GM23338 (cell line): ENCODE measurements around the gene CLN6. TPM values are rescaled to one million over a fixed set of nuclear protein-coding genes. Genes with fewer than 3 reads are reported as not detected.

Source experiments
- ATAC-seq: fragments of 200-7000 bp; cut with Tn5 transposase; 3 replicates; pipeline ENCODE4 v1.9.1; 2020
- DNase-seq: peaks from one replicate; pipeline ENCODE4 v3.0.0-alpha.2; 2015; ENCODE audit warnings: low spot score
- H2AFZ ChIP-seq: fragments of 200-600 bp; sonication (generic); 2 replicates; pipeline ENCODE4 v1.8.0; 2016; ENCODE audit warnings: antibody characterized with exemption, mild to moderate bottlenecking, moderate library complexity
- H3F3A ChIP-seq: fragments of 200-600 bp; sonication (generic); replicated peaks from 2 replicates; pipeline ENCODE4 v1.8.0; 2017; ENCODE audit warnings: antibody characterized with exemption, mixed run types, low read depth
- H3K27ac ChIP-seq: fragments of 200-600 bp; sonication (generic); 2 replicates; pipeline ENCODE4 v1.6.1; 2016; ENCODE audit warnings: low read depth
- H3K27me3 ChIP-seq: fragments of 200-600 bp; sonication (generic); 2 replicates; pipeline ENCODE4 v1.8.0; 2016; ENCODE audit warnings: mild to moderate bottlenecking, mixed run types, moderate library complexity; ENCODE audit not compliant: insufficient read depth
- H3K36me3 ChIP-seq: fragments of 200-600 bp; sonication (generic); 2 replicates; pipeline ENCODE4 v1.8.0; 2016; ENCODE audit warnings: mild to moderate bottlenecking; ENCODE audit not compliant: insufficient read depth
- H3K4me1 ChIP-seq: fragments of 200-600 bp; sonication (generic); 2 replicates; pipeline ENCODE4 v1.8.0; 2016; ENCODE audit warnings: mild to moderate bottlenecking, moderate library complexity; ENCODE audit not compliant: insufficient read depth
- H3K4me2 ChIP-seq: fragments of 200-600 bp; sonication (generic); 2 replicates; pipeline ENCODE4 v1.7.1; 2017; ENCODE audit warnings: mixed run types
- H3K4me3 ChIP-seq: fragments of 200-600 bp; sonication (generic); 2 replicates; pipeline ENCODE4 v1.6.1; 2016; ENCODE audit warnings: mixed run types
- H3K79me2 ChIP-seq: fragments of 200-600 bp; sonication (generic); replicated peaks from 2 replicates; pipeline ENCODE4 v1.8.0; 2017; ENCODE audit warnings: mild to moderate bottlenecking; ENCODE audit not compliant: insufficient read depth
- H3K9me2 ChIP-seq: fragments of 200-600 bp; sonication (generic); 2 replicates; pipeline ENCODE4 v1.8.0; 2017; ENCODE audit not compliant: insufficient read depth
- H4K20me1 ChIP-seq: fragments of 200-600 bp; sonication (generic); replicated peaks from 2 replicates; pipeline ENCODE4 v1.8.0; 2017; ENCODE audit warnings: mild to moderate bottlenecking; ENCODE audit not compliant: insufficient read depth
- H3K27ac Mint-ChIP-seq: 2 replicates; pipeline ENCODE4 v1.8.0; 2020; ENCODE audit warnings: inconsistent platforms, mild to moderate bottlenecking, moderate library complexity, mixed read lengths
- H3K27me3 Mint-ChIP-seq: 3 replicates; pipeline ENCODE4 v1.8.0; 2022; ENCODE audit warnings: low read depth, mild to moderate bottlenecking, moderate library complexity, mixed read lengths, inconsistent platforms; ENCODE audit not compliant: insufficient read depth, poor library complexity
- H3K36me3 Mint-ChIP-seq: 3 replicates; pipeline ENCODE4 v1.8.0; 2021; ENCODE audit warnings: low read depth, mild to moderate bottlenecking, inconsistent platforms, moderate library complexity, mixed read lengths
- H3K4me1 Mint-ChIP-seq: 3 replicates; pipeline ENCODE4 v1.8.0; 2020; ENCODE audit warnings: mild to moderate bottlenecking, inconsistent platforms, mixed read lengths
- H3K4me3 Mint-ChIP-seq: 3 replicates; pipeline ENCODE4 v1.8.0; 2021; ENCODE audit warnings: moderate library complexity, mild to moderate bottlenecking, inconsistent platforms, mixed read lengths
- H3K9me3 Mint-ChIP-seq: 3 replicates; pipeline ENCODE4 v1.8.0; 2020; ENCODE audit warnings: moderate library complexity, mild to moderate bottlenecking, inconsistent platforms, mixed read lengths
- CREB1 ChIP-seq: fragments of 250-450 bp; sonication (Bioruptor Pico); IDR thresholded peaks from 2 replicates; pipeline ENCODE4 v1.5.0; 2020; ENCODE audit warnings: low read depth, mild to moderate bottlenecking, moderate library complexity
- EZH2phosphoT487 ChIP-seq: fragments of 200-600 bp; sonication (generic); IDR thresholded peaks from one replicate; pipeline ENCODE4 v1.8.1; 2018; ENCODE audit warnings: antibody characterized with exemption; ENCODE audit not compliant: unreplicated experiment
- JUNB ChIP-seq: IDR thresholded peaks from one replicate; pipeline ENCODE4 v1.6.1; 2016; ENCODE audit warnings: antibody characterized with exemption; ENCODE audit not compliant: unreplicated experiment
- NANOG ChIP-seq: IDR thresholded peaks from 2 replicates; pipeline ENCODE4 v1.6.1; 2016; ENCODE audit warnings: antibody characterized with exemption, borderline replicate concordance
- POLR2AphosphoS5 ChIP-seq: IDR thresholded peaks from 2 replicates; pipeline ENCODE4 v1.6.1; 2016; ENCODE audit warnings: antibody characterized with exemption, low read depth
- STAT1 ChIP-seq: IDR thresholded peaks from one replicate; pipeline ENCODE4 v1.6.1; 2016; ENCODE audit warnings: antibody characterized with exemption; ENCODE audit not compliant: unreplicated experiment
- ZNF114 ChIP-seq: fragments of 250-450 bp; sonication (Bioruptor Pico); IDR thresholded peaks from 2 replicates; pipeline ENCODE4 v1.5.0; 2020; ENCODE audit warnings: mild to moderate bottlenecking, moderate library complexity
- ZNF331 ChIP-seq: fragments of 250-450 bp; sonication (Bioruptor Pico); IDR thresholded peaks from 2 replicates; pipeline ENCODE4 v1.5.0; 2020; ENCODE audit warnings: low read depth, mild to moderate bottlenecking, moderate library complexity
- polyA plus RNA-seq: library from polyadenylated mRNA; unstranded; fragments of >200 nt; fragmentation: Nextera tagmentation; extraction: Ambion mirVana; gene quantifications from 2 replicates; pipeline ENCODE4 v1.2.1, GENCODE V29; 2016
- total RNA-seq: library from RNA; depleted of rRNA; stranded (reverse); fragments of >200 nt; shearing (Covaris generic); gene quantifications from 2 replicates; pipeline ENCODE4 v1.2.3, GENCODE V29; 2014
- TF ChIP-seq, protein P1 (sequence below): fragments of 250-450 bp; sonication (Bioruptor Pico); IDR thresholded peaks from 2 replicates; pipeline ENCODE4 v1.5.0; 2020; ENCODE audit warnings: mild to moderate bottlenecking, moderate library complexity
- TF ChIP-seq, protein P2 (sequence below): IDR thresholded peaks from one replicate; pipeline ENCODE4 v1.6.1; 2018; ENCODE audit warnings: antibody characterized with exemption; ENCODE audit not compliant: unreplicated experiment
- TF ChIP-seq, protein P3 (sequence below), 2 experiments: fragments of 200-600 bp in 1 of 2; sonication (generic) in 1 of 2; conservative IDR thresholded peaks; 2 replicates each; pipeline versions ENCODE4 v1.5.1 to v1.6.1; 2016 to 2017; ENCODE audit warnings: antibody characterized with exemption in 2 of 2, low read depth in 2 of 2, mild to moderate bottlenecking in 2 of 2, moderate library complexity in 1 of 2

Gene CLN6
- total and polyA plus RNA-seq, 2 experiments from 2014 or later = 20.7 to 69.5 TPM

- TF ChIP-seq, protein P1, sequence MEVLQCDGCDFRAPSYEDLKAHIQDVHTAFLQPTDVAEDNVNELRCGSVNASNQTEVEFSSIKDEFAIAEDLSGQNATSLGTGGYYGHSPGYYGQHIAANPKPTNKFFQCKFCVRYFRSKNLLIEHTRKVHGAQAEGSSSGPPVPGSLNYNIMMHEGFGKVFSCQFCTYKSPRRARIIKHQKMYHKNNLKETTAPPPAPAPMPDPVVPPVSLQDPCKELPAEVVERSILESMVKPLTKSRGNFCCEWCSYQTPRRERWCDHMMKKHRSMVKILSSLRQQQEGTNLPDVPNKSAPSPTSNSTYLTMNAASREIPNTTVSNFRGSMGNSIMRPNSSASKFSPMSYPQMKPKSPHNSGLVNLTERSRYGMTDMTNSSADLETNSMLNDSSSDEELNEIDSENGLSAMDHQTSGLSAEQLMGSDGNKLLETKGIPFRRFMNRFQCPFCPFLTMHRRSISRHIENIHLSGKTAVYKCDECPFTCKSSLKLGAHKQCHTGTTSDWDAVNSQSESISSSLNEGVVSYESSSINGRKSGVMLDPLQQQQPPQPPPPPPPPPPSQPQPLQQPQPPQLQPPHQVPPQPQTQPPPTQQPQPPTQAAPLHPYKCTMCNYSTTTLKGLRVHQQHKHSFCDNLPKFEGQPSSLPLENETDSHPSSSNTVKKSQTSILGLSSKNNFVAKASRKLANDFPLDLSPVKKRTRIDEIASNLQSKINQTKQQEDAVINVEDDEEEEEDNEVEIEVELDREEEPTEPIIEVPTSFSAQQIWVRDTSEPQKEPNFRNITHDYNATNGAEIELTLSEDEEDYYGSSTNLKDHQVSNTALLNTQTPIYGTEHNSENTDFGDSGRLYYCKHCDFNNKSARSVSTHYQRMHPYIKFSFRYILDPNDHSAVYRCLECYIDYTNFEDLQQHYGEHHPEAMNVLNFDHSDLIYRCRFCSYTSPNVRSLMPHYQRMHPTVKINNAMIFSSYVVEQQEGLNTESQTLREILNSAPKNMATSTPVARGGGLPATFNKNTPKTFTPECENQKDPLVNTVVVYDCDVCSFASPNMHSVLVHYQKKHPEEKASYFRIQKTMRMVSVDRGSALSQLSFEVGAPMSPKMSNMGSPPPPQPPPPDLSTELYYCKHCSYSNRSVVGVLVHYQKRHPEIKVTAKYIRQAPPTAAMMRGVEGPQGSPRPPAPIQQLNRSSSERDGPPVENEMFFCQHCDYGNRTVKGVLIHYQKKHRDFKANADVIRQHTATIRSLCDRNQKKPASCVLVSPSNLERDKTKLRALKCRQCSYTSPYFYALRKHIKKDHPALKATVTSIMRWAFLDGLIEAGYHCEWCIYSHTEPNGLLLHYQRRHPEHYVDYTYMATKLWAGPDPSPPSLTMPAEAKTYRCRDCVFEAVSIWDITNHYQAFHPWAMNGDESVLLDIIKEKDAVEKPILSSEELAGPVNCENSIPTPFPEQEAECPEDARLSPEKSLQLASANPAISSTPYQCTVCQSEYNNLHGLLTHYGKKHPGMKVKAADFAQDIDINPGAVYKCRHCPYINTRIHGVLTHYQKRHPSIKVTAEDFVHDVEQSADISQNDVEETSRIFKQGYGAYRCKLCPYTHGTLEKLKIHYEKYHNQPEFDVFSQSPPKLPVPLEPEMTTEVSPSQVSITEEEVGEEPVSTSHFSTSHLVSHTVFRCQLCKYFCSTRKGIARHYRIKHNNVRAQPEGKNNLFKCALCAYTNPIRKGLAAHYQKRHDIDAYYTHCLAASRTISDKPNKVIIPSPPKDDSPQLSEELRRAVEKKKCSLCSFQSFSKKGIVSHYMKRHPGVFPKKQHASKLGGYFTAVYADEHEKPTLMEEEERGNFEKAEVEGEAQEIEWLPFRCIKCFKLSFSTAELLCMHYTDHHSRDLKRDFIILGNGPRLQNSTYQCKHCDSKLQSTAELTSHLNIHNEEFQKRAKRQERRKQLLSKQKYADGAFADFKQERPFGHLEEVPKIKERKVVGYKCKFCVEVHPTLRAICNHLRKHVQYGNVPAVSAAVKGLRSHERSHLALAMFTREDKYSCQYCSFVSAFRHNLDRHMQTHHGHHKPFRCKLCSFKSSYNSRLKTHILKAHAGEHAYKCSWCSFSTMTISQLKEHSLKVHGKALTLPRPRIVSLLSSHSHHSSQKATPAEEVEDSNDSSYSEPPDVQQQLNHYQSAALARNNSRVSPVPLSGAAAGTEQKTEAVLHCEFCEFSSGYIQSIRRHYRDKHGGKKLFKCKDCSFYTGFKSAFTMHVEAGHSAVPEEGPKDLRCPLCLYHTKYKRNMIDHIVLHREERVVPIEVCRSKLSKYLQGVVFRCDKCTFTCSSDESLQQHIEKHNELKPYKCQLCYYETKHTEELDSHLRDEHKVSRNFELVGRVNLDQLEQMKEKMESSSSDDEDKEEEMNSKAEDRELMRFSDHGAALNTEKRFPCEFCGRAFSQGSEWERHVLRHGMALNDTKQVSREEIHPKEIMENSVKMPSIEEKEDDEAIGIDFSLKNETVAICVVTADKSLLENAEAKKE = no peak
- TF ChIP-seq ZNF114 = no peak
- TF ChIP-seq, protein P2, sequence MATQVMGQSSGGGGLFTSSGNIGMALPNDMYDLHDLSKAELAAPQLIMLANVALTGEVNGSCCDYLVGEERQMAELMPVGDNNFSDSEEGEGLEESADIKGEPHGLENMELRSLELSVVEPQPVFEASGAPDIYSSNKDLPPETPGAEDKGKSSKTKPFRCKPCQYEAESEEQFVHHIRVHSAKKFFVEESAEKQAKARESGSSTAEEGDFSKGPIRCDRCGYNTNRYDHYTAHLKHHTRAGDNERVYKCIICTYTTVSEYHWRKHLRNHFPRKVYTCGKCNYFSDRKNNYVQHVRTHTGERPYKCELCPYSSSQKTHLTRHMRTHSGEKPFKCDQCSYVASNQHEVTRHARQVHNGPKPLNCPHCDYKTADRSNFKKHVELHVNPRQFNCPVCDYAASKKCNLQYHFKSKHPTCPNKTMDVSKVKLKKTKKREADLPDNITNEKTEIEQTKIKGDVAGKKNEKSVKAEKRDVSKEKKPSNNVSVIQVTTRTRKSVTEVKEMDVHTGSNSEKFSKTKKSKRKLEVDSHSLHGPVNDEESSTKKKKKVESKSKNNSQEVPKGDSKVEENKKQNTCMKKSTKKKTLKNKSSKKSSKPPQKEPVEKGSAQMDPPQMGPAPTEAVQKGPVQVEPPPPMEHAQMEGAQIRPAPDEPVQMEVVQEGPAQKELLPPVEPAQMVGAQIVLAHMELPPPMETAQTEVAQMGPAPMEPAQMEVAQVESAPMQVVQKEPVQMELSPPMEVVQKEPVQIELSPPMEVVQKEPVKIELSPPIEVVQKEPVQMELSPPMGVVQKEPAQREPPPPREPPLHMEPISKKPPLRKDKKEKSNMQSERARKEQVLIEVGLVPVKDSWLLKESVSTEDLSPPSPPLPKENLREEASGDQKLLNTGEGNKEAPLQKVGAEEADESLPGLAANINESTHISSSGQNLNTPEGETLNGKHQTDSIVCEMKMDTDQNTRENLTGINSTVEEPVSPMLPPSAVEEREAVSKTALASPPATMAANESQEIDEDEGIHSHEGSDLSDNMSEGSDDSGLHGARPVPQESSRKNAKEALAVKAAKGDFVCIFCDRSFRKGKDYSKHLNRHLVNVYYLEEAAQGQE = no peak
Measured at GRCh38 chr15:68232937-68233336, 3.4 kb upstream of the CLN6 start (continued).

- Mint-ChIP-seq H3K4me1 (peaks cover 33% of the 10 kb centered on the region), H3K36me3 (no peaks in the 10 kb centered on the region), H3K27ac (no peak overlapping the region), H3K9me3 (no peaks in the 10 kb centered on the region; the same call in 2 of the 3 replicates), H3K4me3 (no peak overlapping the region), H3K27me3 (peaks cover 21% of the 10 kb centered on the region)
- no peak overlapping the region for H3K27ac ChIP-seq
- no peaks in the 10 kb centered on the region for H3K27me3 ChIP-seq
- H4K20me1 ChIP-seq = peaks cover 13% of the 10 kb centered on the region
- H3K36me3 ChIP-seq = no peaks in the 10 kb centered on the region
- H3K4me2 ChIP-seq = no peak overlapping the region
- peaks cover 16% of the 10 kb centered on the region for H3K79me2 ChIP-seq
- H3K4me3 ChIP-seq = no peak overlapping the region
- H3K4me1 ChIP-seq = peaks cover 12% of the 10 kb centered on the region; the same call in 1 of the 2 replicates
- DNase-seq (no peak), ATAC-seq (no peak)
- peaks cover 11% of the 10 kb centered on the region for H3F3A ChIP-seq
- no peaks in the 10 kb centered on the region for H3K9me2 ChIP-seq
- no peak overlapping the region for H2AFZ ChIP-seq
- TF ChIP-seq POLR2AphosphoS5 = no peak
- TF ChIP-seq, protein P3, sequence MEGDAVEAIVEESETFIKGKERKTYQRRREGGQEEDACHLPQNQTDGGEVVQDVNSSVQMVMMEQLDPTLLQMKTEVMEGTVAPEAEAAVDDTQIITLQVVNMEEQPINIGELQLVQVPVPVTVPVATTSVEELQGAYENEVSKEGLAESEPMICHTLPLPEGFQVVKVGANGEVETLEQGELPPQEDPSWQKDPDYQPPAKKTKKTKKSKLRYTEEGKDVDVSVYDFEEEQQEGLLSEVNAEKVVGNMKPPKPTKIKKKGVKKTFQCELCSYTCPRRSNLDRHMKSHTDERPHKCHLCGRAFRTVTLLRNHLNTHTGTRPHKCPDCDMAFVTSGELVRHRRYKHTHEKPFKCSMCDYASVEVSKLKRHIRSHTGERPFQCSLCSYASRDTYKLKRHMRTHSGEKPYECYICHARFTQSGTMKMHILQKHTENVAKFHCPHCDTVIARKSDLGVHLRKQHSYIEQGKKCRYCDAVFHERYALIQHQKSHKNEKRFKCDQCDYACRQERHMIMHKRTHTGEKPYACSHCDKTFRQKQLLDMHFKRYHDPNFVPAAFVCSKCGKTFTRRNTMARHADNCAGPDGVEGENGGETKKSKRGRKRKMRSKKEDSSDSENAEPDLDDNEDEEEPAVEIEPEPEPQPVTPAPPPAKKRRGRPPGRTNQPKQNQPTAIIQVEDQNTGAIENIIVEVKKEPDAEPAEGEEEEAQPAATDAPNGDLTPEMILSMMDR (conservative IDR thresholded peaks at IDR 0.05; ENCODE audit: low read depth in 2 of 2) = no peak
- no peak for TF ChIP-seq STAT1
- TF ChIP-seq ZNF114 = no peak
- TF ChIP-seq ZNF331 (CRISPR knock-in tag) = no peak
- no peak for TF ChIP-seq CREB1 (CRISPR knock-in tag)
- TF ChIP-seq JUNB = no peak
- TF ChIP-seq NANOG = no peak
- TF ChIP-seq EZH2phosphoT487 = no peak
- TF ChIP-seq, protein P2 = no peak
Measured at GRCh38 chr15:68232449-68232848, 2.9 kb upstream of the CLN6 start.
